WI38 (cell line): ENCODE results near the gene DDX41.

Experiments used
- H3K4me3 ChIP-seq: 2 replicates; pipeline ENCODE4 v1.5.1; 2011; ENCODE audit warnings: low read depth, mild to moderate bottlenecking, control low read depth, low read length
- TF ChIP-seq, protein P1 (sequence below): IDR thresholded peaks from 2 replicates; pipeline ENCODE4 v1.5.1; 2012; ENCODE audit warnings: low read depth, mild to moderate bottlenecking, control low read depth, low read length

The DDX41 gene

DNA sequence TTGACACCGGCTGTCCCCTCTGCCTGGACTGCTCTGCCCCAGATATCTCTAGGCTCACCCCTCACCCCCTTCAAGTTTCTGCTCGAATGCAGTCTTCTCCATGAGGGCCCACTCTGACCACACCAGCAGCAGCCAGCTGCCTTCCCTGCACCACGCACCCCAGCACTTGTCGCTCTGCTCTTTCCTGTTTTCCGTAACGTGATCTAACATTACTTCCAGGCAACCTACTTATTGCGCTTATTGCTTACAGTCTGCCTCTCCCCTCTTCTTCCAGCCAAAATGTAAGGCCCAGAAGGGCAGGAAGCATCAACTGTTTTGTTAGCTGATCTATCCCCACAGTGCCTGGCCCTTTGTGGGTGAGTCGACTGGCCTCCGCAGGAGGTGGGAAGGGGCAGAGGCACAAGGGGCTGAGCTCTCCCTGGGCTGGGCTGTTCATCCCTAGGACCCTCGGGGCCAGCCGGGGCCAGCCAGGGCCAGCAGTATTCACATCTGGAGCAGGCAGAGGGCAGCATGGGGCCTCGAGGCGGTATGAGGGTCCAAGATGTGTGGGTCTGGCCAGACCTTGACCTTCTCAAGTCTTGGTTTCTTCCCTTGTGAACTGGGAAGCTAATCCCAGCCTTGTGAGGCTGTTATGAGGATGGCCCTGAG lies 31.7 kb downstream of the DDX41 start:
- H3K4me3 ChIP-seq: no peak overlapping the region
- TF ChIP-seq, protein P1, sequence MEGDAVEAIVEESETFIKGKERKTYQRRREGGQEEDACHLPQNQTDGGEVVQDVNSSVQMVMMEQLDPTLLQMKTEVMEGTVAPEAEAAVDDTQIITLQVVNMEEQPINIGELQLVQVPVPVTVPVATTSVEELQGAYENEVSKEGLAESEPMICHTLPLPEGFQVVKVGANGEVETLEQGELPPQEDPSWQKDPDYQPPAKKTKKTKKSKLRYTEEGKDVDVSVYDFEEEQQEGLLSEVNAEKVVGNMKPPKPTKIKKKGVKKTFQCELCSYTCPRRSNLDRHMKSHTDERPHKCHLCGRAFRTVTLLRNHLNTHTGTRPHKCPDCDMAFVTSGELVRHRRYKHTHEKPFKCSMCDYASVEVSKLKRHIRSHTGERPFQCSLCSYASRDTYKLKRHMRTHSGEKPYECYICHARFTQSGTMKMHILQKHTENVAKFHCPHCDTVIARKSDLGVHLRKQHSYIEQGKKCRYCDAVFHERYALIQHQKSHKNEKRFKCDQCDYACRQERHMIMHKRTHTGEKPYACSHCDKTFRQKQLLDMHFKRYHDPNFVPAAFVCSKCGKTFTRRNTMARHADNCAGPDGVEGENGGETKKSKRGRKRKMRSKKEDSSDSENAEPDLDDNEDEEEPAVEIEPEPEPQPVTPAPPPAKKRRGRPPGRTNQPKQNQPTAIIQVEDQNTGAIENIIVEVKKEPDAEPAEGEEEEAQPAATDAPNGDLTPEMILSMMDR: no peak

DNA sequence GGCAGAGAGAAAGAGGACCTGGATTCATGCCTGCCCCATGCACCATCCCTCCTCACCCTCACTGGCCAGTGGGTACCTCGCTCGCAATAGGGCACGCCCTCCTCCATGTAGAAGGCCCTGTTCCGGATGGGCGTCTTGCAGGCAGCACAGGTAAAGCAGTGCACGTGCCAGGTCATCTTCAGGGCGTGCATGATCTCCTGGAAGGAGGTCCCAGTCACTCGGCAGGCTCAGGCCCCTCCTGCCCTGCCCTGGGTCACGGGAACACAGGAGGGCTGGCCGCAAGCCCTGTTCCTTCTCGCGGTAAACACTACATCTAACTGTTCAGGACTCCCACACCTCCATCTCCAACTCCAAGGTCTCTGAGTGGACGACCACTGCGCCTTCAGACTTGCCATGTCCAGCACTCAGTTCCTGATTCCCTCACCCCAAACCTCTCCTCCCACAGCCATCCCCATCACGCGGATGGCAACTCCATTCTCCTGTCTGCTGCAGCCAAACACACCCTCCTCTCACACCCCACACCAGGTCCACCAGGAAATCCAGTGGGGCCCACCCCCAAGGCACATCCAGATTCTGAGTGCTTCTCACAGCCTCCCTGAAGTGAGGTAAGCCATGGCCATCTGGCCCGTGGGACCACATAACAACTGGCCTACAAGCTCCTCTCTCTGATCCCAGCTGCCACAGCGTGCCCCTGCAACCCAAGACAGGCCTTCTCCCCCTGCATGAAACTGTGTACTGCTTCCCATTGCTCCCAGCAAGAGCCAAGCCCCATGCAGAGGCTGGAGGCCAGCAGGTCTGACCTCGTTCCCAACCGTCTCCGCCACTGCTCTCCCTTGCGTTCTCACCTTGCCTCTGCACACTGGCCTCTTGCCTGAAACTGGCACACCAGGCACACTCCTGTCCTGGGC lies 32.5 kb downstream of the DDX41 start:
- no peak overlapping the region for H3K4me3 ChIP-seq
- TF ChIP-seq, protein P1: no peak

DNA sequence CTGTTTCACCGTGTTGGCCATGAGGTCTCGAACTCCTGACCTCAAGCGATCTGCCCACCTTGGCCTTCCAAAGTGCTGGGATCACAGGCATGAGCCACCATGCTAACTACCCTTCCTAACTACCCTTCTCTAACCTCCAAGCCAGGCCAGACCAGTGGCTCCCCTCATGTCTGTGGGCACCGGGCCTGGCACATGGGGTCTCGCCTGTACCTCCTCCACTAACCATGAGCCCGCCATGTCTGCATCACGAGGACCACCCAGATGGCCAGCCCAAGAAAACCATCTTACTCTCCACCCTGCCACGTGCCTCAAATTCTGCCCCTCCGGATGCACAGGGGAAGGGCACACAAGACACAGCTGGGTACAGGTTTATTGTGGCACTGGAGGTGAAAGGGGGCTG lies 33.7 kb downstream of the DDX41 start:
- TF ChIP-seq, protein P1: no peak

DNA sequence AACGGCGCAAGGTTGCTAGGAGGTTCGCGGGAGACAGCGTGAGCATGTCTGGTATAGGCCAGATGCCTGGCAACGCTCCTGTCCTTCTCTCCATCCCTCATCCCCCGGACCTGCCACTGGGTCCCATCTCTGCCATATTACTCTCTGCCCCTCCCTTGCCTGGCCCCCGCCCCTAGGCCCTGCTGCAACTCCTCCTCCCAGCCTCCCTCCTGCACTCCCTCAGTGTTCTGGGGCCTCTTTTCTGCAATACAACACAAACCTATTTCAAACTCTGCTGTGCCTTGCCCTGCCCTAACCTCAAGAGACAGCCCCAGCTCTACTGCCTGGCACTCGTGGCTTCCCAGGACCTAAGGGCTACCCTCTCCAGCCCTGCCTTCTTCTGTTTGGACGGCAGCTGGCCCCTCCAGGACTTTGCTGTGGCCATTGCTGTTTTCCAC lies 34.4 kb downstream of the DDX41 start:
- TF ChIP-seq, protein P1: no peak
- H3K4me3 ChIP-seq: no peak overlapping the region

More for the DNA sequence above, 33.7 kb downstream of the DDX41 start:
- H3K4me3 ChIP-seq: no peak overlapping the region

DNA sequence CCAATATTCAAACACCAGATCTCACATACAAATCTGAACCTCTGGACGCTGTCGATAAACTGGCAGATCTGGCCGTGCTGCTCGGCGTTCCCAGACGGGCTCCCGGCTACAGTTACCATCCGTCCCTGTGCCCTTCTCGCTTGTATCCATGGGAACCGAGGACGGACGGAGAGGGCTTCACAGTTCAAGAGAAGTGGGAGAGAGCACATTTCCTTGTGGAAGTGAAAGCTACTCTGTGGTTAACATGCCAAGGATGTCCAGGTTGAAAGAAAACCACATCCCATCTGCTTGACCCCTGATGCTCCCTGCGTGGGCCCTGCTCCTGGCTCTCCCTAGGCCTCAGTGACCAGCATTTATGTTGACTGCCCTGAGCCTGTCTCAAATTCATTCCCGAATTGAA lies 37.0 kb downstream of the DDX41 start:
- TF ChIP-seq, protein P1: no peak
- H3K4me3 ChIP-seq: no peak overlapping the region

DNA sequence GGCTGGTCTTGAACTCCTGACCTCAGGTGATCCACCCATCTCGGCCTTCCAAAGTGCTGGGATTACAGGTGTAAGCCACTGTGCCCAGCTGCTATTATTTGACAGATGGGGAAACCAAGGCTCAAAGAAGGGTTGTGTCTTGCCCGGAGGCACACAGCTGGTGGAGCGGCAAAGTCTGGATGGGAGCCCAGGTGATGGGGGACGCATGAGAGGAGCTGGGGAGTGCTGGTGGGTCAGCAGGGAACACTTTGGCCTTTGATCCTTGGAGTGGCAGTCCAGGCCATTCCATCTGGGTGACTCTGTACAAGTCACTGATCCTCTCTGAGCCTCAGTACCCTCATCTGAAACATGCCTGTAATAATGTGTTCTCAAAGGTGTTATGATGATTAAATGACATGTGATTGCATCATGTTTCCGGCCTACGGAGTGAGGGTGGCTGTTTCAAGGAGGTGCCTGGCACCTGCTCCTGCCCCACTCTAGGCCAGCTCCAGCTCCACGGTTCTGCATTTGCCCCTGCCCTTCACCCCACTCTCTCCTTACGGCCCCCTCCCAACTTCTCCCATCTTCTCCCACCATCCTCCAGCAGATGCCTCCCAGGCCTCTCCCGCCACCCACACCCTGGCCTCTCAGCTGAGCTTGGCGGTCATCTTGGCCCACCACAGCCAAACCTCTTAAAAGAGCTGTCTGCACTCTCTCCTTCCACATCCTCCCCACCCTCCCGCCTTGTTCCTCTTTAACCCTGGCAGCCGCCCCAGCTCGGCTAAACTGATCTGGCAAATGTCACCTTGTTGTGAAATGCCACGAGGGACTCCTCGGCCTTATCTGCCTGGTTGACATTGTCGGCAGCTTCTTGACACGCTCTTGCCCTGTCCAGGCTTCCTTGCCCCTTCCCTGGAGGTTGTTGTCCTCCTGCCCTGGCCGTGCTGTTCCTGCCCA lies 37.8 kb downstream of the DDX41 start:
- H3K4me3 ChIP-seq: no peak overlapping the region
- TF ChIP-seq, protein P1: no peak
